Stimulated activated CD8-positive, alpha-beta memory T cell treated with anti-CD3 and anti-CD28 coated beads, Interleukin-4, amount 100 ng/mL, for 24 hours (primary cell): ENCODE measurements around the gene PCAT6.
A peak's percentile ranks its signal among the peaks of the same experiment; 100 is the strongest.
"Not testable (repeated sequence)": the region's sequence is repeated elsewhere in the genome, so short reads cannot be mapped to it uniquely, and the experiment has no call there.

ENCODE experiments used
- DNase-seq: peaks from one replicate; pipeline ENCODE4 v3.0.0-alpha.2; 2020; ENCODE audit warnings: low read depth

PCAT6 gene

DNA sequence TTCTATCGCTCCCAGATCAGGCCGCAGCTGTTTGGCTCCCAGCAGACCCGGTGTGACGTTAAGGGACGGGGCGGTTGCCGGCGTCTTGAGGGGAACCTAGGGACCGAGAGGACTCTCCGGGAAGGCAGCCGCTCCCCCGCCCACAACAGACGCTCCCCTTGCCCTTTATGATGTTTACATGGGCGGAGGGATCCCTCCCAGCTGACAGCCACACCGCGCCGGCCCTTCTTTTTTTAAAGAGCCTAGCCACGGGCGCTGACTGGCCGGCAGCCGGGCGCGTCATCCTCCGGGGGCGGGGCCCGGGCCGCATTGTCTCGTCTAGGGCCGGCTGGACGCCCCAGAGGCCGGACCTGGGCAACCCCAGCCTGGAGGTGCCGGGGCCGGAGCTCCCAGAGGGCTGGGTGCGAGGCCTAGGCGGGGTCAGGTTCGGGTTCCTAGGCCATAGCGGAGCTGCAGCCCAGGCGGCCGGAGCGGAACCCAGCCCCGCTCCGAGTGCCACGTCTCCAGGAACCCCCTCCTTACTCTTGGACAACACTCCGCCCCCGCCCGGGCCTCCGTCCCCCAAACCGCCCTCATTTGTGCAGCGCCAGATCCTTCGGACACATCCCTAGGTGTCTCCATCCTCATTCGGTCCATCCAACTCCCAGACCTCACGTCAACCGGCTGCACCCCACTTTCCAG is at the start of gene PCAT6:
TSS of gene PCAT6 (plus strand) at position 340 of the 681 bp plus-strand sequence.
- peak; percentile 79 for DNase-seq

DNA sequence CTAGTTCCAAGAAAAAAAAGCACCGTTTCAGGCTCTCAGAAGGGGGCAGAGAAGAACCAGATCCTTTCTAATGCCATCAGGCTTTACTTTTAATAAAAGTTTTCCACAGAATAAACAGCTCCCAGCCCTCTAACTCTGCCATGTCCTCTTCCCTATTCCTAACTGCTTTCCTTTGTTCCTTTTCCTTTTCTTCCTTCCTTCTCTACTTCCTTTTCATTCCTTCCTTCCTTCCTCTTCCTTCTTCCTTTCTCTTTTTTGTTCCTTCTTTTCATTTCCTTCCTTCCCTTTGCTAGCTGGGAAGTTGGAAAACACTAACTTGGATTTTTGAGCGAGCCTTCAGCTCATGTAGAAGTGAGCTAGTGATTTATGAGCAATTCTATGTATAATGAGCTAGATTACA is 48.7 kb upstream of the PCAT6 start:
- no peak for DNase-seq

DNA sequence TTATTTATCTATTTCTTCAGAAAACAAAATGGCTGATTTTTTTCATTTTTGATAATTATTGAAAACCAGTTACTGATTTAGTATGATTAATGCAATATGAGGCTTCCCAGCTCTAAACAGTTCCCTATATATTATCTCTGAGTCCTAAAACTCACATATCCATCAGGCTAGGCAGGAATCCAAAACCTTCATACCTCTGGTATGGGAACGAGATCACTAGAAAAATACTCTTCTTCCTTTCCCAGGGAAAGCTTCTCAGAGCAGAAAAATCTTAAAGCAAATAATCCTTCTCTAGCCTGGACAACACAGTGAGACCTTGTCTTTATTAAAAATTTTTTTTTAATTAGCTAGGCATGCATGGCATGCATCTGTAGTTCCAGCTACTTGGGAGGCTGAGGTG is 45.0 kb upstream of the PCAT6 start:
- no peak for DNase-seq

DNA sequence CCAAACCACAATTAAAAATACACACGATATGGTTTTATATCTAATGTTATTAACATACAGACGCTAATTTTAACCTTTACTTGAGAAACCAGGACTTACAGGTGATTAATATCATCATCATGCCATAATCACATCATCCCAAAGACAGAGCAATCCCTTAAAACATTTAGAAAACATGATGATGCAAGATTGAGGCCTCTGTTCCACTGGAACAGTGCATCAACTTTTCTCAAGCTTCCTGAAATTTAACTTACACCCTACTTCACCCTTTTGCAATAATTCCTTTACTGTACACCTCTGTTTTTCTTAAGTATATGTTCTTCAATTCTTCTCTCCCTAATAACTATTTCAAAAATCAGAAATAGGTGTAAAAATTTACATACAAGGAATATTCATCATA is 40.6 kb upstream of the PCAT6 start:
- DNase-seq = no peak

GRCh38 chr1:202781180-202781579 is 29.6 kb upstream of the PCAT6 start:
- no peak for DNase-seq

GRCh38 chr1:202786804-202787203 is 23.9 kb upstream of the PCAT6 start:
- DNase-seq = no peak

- DNase-seq = no peak
Measured at GRCh38 chr1:202788800-202789199, 22.0 kb upstream of the PCAT6 start.

- DNase-seq = no peak
Measured at GRCh38 chr1:202791077-202791747, 19.5 kb upstream of the PCAT6 start.

- DNase-seq = no peak
Measured at GRCh38 chr1:202794051-202794740, 16.6 kb upstream of the PCAT6 start.

DNA sequence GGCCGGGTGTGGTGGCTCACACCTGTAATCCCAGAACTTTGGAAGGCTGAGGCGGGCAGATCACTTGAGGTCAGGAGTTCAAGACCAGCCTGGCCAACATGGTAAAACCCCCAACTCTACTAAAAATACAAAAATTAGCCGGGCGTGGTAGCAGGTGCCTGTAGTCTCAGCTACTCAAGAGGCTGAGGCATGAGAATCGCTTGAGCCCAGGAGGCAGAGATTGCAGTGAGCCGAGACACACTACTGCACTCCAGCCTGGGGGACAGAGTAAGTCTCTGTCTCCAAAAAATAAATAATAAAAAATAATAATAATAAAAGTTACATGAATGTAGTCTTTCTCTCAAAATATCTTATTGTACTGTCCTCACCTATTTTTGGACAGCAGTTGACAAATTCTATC is 15.8 kb upstream of the PCAT6 start:
- DNase-seq = not testable (repeated sequence)

- DNase-seq = no peak
Measured at GRCh38 chr1:202796670-202797069, 14.1 kb upstream of the PCAT6 start.

GRCh38 chr1:202798260-202798659 is 12.5 kb upstream of the PCAT6 start:
- no peak for DNase-seq

DNA sequence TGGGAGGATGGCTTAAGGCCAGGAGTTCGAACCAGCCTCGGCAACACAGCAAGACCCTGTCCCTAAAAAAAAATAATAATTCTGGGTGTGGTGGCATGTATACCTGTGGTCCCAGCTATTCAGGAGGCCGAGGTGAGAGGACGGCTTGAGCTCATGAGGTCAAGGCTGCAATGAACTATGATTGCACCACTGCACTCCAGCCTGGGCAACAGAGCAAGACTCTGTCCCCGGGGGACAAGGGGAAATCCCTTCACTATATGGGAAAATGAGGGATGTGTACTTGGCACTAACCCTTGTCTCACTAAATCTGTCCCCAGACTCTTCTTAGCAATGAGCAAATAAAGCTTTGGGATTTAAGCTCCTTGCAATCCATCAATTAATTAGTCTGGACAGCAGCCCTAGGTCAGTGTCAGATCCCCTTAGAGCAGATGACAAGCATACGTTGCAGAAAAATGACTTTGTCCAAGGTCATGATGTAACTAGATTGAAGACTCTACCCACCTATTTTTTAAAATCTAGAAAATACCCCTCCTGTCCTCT is 11.9 kb upstream of the PCAT6 start:
- DNase-seq = no peak

- no peak for DNase-seq
Measured at GRCh38 chr1:202800742-202801141, 10.0 kb upstream of the PCAT6 start.

GRCh38 chr1:202801175-202801574 is 9.6 kb upstream of the PCAT6 start:
- DNase-seq = no peak

- no peak for DNase-seq
Measured at GRCh38 chr1:202802034-202802433, 8.7 kb upstream of the PCAT6 start.

GRCh38 chr1:202802998-202803932 is 7.5 kb upstream of the PCAT6 start:
- DNase-seq = no peak

- DNase-seq = no peak
Measured at GRCh38 chr1:202804126-202804525, 6.6 kb upstream of the PCAT6 start.

DNA sequence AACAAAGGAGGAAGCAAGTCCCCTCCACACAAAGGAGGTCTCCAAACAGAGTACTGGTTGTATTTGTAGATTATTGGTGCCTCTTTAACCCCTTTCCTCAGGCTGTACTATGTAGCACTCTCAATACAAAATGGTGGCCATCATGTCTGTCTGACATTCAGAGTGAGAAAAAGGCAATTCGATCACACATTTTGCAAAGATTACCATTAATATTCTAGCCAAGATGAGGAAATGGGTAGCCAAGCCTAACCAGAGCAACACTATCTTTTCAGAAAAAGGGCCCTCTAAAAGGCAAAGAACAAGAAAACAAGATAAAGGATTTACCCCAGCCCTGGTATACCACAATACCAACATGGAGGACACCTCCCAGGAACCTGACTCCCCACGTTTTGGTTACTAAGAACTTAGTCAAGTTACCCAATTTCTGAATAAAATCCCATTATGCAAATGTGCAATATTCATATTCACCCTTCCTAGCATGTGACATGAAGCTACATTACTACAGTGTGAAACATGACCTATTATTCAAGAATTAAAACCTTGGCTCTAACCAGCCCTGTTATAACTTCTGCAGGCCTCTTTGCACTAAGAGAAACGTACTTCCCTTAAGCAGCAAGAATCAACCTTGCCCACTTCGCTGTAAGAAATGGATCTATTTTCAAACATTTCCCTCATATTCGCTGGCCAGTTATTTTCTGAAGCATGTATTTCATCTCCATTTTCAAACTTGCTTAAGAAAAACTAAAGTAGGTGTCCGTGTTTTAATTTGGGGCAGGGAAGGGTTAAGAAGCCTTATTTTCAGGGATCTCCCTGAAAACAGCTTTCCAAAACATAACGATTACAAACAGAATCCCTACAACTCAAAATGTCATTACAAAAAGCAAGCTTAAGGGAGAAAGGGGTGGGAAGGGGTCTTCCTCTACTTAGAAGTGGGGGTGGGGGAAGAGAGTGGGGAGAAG is 4.6 kb upstream of the PCAT6 start:
- DNase-seq = no peak

GRCh38 chr1:202806845-202807450 is 3.8 kb upstream of the PCAT6 start:
- DNase-seq = peak; percentile 4
